ENCODE measurements around the gene CATSPERE.
"Not testable (repeated sequence)": the region's sequence is repeated elsewhere in the genome, so short reads cannot be mapped to it uniquely, and the experiment has no call there.

Gene CATSPERE

DNA sequence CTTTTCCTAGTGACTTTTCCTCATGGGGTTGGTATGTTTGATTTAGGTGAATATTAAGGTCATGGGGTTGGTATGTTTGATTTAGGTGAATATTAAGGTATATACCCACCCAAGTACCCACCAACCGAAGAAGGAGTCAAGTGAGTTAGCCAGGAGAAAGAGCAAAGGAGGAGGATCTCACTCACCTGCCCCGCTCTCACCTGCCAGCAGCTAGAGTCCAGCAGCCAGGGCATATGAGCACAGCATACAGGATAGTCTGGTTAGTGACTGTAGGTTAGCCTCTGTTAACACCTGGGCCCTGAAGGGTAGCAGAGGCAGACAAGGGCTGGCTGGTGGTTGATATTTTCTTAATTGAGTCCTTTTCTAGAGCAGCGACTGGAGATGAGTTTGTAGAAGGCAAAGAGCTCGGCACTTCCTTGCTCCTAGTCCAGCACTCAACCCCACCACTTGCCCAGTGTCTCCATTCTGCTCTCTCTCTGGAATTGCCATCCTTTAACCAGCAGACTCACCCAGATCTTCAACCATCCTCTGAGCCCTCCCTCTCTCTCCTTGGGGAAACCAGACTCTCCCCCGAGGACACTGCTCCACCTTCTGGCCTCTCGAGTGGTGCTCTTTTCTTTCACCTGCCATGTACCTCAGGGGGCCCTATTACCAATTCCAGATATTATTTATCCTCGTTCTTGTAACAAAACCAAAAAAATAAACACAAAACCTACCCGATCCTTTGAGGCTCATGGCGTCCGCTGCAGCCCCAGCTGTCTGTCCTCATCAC lies 175.6 kb downstream of the CATSPERE start:
- no peak for DNase-seq

DNA sequence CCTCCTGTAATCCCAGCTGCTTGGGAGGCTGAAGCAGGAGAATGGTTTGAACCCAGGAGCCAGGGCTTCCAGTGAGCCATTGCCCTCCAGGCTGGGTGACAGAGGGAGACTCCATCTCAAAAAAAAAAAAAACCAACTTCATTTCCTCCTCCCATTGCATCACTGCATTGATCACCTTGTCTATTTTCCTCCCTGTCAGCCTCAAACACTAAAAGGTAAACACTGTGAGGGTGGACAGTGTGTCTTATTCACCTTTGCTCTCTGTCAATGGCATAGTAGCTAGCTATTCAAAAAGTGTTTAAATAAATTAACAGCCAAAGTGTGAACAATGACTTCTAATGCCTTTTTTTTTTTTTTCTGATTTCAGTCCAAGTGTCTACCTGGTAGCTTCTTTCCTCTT lies 178.5 kb downstream of the CATSPERE start:
- no peak for DNase-seq

DNA sequence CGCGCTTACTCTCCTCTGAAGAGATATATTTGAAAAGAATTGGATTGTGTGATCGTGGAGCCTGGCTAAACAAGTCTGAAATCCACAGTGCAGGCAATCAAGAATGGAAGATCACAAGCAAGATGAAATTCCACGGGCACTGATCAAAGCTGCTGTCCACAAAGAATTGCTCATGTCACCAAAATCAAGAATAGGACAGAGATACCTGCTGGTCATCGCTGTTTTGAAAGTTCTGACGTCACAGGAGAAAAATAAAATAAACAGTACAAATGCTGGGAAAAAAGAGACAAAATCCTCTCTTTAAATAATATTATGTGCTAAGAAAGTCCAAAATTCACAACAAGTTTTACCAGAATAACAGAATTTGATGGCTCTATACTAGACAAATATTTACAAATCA lies 179.8 kb downstream of the CATSPERE start:
- DNase-seq = no peak

GRCh38 chr1:244642526-244642925 lies 181.5 kb downstream of the CATSPERE start:
- DNase-seq = no peak

- DNase-seq = no peak
Measured at GRCh38 chr1:244642988-244643387, 181.9 kb downstream of the CATSPERE start.

DNA sequence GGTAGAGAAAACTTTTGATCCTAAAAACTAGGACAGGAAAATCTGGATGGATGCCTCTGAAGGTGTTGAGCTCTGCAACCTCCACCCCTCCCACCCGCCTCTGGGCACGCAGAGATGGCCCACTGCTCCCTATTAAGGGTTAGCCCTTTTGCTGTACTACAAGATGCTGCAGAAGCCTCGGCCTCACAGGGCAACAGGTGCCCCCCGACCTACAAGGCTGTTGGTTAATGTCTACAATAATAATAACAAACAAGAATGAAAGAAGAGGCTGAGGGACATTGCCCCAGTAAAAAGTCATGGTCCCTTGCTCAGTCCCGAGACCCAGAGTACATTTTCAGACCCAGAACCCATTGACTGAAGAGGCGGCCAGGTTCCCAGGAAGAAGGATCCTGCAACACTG lies 184.3 kb downstream of the CATSPERE start:
- DNase-seq = no peak

DNA sequence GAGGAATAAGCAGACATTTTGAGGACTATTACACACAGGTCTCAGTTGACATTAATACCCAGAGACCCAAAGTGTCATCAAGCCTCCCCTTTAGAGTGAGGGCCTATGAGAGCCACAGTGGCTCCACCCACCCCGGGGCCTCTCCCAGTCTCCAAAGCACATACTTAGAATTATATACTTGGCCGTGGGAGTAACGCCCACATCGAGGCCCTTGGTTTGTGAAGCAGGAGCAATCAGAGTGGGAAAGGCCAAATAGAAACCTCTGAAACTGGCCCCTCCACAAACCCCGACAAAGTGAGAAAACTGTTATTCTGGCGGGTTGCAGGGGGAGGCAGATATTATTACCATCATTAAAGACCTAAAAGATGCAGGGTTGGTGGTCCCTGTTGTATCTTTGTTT lies 184.8 kb downstream of the CATSPERE start:
- DNase-seq = no peak

DNA sequence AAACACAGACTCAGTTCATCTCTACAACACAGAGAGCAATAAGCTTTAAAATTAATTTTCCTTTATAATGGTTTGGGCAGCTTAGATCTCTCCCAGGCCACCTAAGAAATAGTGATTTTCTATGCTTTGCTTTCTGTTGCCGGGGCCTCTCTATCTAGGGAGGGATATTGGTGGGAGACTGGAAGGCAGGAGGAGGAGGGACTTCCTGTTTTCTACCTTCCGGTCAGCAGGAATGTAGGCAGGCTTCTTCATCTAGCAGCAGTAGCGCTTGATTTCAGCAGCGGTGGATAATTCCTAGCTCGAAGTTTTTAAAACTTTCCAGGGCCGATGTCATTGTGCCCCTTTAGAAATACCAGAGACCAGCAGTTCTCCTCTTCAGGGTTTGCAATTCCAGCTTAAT lies 186.7 kb downstream of the CATSPERE start:
- DNase-seq = no peak

DNA sequence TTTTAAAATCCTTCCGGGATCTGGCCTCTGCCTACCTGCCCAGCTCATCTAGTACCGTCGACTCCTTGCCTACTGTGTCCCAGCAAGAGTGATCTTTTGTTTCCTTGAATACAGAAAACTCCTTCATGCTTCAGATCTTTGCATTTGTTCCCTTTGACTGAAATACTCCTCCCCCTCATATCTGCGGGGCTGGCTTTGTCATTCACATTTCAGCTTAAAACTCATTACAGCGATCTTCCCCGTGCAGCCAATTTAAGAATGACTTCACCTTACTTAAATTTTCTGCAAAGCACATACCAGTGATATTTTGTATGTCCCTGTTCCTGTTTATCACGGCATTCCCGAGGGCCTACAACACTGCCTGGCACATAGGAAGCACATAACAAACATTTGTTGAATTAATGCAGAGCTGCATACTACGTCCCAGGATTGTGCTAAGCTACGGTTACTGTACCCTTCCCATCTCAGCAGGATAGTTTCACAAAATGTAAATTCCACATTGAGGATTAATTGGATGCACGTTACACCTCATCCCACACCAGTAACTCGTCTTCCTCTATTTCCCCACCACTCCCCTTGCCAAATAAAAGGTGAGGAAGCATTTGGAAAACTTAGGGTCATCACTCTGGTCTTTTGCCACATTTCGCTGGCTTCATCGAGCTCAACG lies 191.0 kb downstream of the CATSPERE start:
- no peak for DNase-seq

GRCh38 chr1:244652623-244653438 lies 191.8 kb downstream of the CATSPERE start, which contains the start of gene DESI2:
TSS of gene DESI2 (plus strand) at chr1:244653126. CDS start at chr1:244653314, 188 bp downstream.
- peak; percentile 99 for DNase-seq

- DNase-seq = no peak
Measured at GRCh38 chr1:244653439-244654107, 192.5 kb downstream of the CATSPERE start.

GRCh38 chr1:244654108-244655038 lies 193.3 kb downstream of the CATSPERE start:
- DNase-seq = no peak

DNA sequence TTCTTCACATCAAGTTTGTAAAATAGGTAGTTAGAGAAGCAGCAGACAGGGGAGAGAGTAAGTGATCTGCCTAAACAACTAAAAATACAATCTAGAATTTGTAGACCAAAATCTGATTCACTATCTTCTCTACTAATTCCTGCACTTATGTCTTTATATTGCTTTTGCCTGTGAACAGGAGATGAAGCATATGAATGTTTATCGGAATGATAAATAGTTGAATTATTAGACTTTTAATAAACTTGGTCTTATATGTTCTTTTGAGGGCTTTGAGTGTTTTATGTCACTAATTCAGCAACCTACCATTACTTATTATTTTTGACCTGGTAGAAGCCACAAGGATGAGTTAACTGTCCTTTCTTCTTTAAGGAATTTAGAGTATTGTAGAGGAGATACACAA lies 194.1 kb downstream of the CATSPERE start:
- no peak for DNase-seq

GRCh38 chr1:244657421-244657820 lies 196.3 kb downstream of the CATSPERE start:
- DNase-seq = no peak

- DNase-seq = no peak
Measured at GRCh38 chr1:244659694-244660093, 198.6 kb downstream of the CATSPERE start.

GRCh38 chr1:244660595-244660994 lies 199.5 kb downstream of the CATSPERE start:
- no peak for DNase-seq

- not testable (repeated sequence) for DNase-seq
Measured at GRCh38 chr1:244661569-244662312, 200.7 kb downstream of the CATSPERE start.

DNA sequence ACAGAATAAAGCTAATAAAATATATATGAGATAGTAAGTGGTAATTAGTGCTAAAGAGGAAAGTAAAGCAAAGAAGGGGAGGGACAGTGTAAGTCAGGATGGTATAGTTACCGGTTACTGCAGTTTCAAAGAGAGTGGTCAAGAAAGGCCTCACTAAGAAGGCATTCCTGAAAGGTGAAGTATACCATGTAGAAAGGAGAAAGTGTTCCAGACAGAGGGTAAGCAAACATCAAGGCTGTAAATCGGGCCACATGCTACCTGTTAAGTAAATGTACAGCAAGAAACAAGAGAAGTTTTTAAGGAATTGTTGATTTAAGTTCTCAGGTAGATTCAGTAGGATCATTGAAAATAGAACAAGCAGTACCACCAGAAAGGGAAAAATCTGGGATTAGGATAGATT lies 201.5 kb downstream of the CATSPERE start:
- DNase-seq = no peak

DNA sequence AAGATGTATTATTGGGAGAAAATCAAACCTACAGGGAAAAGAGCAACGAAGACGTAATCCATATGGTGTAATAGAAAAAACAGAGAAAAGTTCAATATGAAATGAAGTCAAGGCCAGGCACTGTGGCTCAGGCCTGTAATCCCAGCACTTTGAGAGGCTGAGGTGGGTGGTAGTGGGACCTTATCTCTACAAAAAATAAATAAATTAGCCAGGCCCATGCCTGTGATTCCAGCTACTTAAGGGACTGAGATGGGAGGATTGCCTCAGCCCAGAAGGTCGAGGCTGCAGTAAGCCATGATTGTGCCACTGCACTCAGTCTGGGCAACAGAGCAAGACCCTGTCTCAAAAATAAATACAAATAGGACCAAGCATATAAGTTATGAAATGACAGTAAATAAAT lies 203.3 kb downstream of the CATSPERE start:
- DNase-seq = no peak

DNA sequence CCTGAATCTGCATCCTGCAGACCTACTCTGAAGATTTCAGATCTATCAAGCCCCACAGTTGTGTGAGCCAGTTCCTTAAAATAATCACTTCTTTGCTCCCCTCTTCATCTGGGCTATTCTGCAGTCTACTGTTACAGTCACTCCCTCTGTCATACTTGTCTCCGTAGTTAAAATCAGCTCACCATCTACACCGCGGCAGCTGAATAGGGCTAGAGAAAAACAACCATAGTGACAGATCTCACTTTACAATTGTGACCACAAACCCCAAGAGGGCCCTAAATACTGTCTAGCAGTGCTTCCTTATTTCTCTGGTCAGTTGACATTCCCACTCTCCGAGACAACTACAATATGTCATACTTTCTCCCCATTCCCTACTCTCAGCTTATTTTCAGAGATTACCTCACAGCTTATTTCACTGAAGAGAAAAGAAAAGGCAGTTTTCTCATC lies 204.7 kb downstream of the CATSPERE start:
- no peak for DNase-seq

Measured in central memory CD4-positive, alpha-beta T cell (primary cell).